PFSK-1 (cell line): ENCODE data around the gene BRI3.

Experiments used
- FOXP2 ChIP-seq: optimal IDR thresholded peaks from 2 replicates; pipeline ENCODE3; 2011; ENCODE audit warnings: borderline replicate concordance, control low read depth, inconsistent platforms; ENCODE audit not compliant: insufficient read depth; ENCODE audit errors: extremely low read length, extremely low read depth
- POLR2AphosphoS5 ChIP-seq: IDR thresholded peaks from 2 replicates; pipeline ENCODE4 v1.6.1; 2012; ENCODE audit warnings: low read depth, mild to moderate bottlenecking, control low read depth, low read length, moderate library complexity
- SIN3A ChIP-seq: IDR thresholded peaks from 2 replicates; pipeline ENCODE4 v1.6.1; 2012; ENCODE audit warnings: mild to moderate bottlenecking, low read length, moderate library complexity, borderline replicate concordance; ENCODE audit not compliant: insufficient read depth
- TAF1 ChIP-seq: IDR thresholded peaks from 2 replicates; pipeline ENCODE4 v1.6.1; 2012; ENCODE audit warnings: low read length, control low read depth, borderline replicate concordance; ENCODE audit not compliant: insufficient read depth
- TF ChIP-seq, protein P1 (sequence below), 2 experiments: IDR thresholded peaks; 2 replicates each; pipeline versions ENCODE4 v1.6.1 to v1.8.0; 2011 to 2012; ENCODE audit warnings: low read depth in 2 of 2, low read length in 2 of 2, control low read depth in 1 of 2, inconsistent platforms in 1 of 2, mild to moderate bottlenecking in 1 of 2, moderate library complexity in 1 of 2; ENCODE audit not compliant: insufficient read depth in 1 of 2

BRI3 gene

DNA sequence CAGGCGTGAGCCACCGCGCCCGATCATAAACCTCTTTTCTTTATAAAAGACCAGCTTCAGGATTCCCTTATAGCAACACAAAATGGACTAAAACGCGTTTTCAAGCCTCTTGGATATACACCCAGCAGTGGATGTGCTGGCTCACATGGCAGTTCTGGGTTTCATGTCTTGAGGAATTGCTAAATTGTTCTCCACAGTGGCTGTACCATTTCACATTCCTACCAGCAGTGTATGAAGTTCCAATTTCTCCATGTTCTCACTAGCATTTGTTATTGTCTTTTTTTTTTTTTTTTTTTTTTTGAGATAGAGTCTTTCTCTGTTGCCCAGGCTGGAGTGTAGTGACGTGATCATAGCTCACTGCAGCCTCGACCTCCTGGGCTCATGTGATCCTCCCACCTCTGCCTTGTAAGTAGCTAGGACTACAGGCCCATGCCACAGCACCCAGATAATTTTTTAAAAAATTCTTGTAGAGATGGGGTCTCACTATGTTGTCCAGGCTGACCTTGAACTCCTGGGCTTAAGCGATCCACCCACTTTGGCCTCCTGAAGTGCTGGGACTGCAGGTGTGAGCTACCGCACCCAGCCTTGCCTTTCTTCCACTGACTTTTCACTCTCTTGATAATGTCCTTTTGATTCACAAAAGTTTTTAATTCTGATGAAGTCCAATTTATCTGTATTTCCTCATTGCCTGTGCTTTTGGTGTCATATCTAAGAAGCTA is 46.9 kb upstream of the BRI3 start:
- TF ChIP-seq TAF1, result no peak
- no peak for TF ChIP-seq POLR2AphosphoS5
- no peak for TF ChIP-seq FOXP2
- TF ChIP-seq, protein P1, sequence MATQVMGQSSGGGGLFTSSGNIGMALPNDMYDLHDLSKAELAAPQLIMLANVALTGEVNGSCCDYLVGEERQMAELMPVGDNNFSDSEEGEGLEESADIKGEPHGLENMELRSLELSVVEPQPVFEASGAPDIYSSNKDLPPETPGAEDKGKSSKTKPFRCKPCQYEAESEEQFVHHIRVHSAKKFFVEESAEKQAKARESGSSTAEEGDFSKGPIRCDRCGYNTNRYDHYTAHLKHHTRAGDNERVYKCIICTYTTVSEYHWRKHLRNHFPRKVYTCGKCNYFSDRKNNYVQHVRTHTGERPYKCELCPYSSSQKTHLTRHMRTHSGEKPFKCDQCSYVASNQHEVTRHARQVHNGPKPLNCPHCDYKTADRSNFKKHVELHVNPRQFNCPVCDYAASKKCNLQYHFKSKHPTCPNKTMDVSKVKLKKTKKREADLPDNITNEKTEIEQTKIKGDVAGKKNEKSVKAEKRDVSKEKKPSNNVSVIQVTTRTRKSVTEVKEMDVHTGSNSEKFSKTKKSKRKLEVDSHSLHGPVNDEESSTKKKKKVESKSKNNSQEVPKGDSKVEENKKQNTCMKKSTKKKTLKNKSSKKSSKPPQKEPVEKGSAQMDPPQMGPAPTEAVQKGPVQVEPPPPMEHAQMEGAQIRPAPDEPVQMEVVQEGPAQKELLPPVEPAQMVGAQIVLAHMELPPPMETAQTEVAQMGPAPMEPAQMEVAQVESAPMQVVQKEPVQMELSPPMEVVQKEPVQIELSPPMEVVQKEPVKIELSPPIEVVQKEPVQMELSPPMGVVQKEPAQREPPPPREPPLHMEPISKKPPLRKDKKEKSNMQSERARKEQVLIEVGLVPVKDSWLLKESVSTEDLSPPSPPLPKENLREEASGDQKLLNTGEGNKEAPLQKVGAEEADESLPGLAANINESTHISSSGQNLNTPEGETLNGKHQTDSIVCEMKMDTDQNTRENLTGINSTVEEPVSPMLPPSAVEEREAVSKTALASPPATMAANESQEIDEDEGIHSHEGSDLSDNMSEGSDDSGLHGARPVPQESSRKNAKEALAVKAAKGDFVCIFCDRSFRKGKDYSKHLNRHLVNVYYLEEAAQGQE (IDR thresholded peaks at IDR 0.05; ENCODE audit: insufficient read depth in 1 of 2, low read depth in 2 of 2, low read length in 2 of 2), result no peak
- TF ChIP-seq SIN3A, result no peak

DNA sequence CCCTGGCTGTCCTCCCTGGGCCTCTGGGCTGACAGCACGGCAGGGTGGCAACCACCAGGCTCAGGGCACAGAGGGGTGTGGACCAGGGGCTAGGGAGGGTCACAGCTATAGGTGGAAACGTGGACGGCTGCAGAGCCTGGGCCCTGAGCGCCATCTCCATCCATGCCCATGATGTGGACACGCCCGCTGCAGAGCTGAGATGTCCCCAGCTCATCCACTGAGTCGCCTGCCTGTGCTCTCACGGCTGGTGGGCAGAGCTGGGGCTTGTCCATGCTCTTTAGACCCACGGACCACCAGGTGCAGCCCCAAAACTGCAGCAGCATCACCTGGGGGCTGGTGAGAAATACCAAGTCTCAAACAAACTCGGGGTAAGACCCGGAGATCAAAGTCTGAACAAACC is 45.6 kb upstream of the BRI3 start:
- TF ChIP-seq FOXP2, result no peak
- TF ChIP-seq, protein P1 (IDR thresholded peaks at IDR 0.05; ENCODE audit: insufficient read depth in 1 of 2, low read depth in 2 of 2, low read length in 2 of 2), result no peak
- no peak for TF ChIP-seq SIN3A
- no peak for TF ChIP-seq TAF1
- no peak for TF ChIP-seq POLR2AphosphoS5

DNA sequence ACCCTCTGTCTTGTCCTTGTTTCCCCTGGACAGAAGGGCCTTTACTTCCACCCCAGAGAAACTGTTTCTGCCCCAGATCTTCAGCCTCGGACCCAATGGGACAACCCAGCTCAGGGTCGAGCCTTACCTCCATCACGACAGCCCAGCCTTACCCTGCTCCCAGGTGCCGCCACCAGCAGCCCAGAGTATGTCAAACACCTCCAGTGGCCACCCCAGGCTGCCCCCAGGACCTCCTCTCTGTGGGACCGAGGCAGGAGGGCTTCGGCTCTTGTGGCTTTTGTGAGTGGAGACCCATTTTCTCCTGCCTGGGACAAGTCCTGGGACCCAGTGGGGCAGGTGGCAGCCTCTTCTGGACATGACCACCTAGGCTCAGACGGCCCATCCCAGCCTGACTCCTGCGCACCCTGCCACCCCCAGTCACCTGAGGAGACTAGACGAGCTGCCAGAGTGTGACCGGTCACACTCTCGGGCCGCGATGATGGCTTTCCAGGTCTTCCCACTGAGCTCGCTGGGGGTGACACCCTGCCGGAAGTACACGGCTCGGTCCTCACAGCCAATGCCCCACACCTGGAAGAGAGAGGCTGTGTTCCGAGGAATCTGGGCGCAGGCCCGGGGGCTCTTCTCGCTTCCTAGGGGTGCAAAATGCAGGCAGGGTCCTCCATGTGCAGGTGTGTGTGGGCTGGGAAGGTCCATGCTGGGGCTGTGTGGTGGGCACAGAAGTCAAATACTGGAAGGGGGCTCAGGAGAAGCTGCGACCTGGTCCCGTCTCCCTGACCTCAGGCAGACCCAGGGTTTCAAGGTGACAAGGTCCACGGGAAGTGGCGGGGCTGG is 44.9 kb upstream of the BRI3 start:
- TF ChIP-seq TAF1, result no peak
- TF ChIP-seq, protein P1 (IDR thresholded peaks at IDR 0.05; ENCODE audit: insufficient read depth in 1 of 2, low read depth in 2 of 2, low read length in 2 of 2), result no peak
- no peak for TF ChIP-seq FOXP2
- TF ChIP-seq SIN3A, result no peak
- no peak for TF ChIP-seq POLR2AphosphoS5

DNA sequence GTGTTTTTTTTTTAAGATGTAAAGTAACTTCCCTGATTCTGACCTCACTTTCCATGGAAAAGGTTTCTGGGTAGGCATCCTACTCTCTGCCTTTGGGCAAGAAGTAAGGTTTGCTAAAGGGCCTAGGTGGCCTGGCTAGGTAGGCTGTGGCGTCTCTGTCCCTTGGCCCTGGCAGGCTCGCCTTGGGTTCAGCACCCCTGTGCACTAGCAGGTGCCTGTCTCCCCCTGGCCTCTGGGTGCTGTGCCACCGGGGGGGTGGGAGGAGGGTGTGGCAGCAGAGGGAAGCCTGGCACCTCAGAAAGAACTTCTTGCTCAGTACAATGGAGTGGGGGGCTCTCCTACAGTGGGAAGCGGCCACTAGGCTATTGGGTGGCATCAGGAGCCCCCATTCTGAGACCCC is 43.4 kb upstream of the BRI3 start:
- TF ChIP-seq, protein P1 (IDR thresholded peaks at IDR 0.05; ENCODE audit: insufficient read depth in 1 of 2, low read depth in 2 of 2, low read length in 2 of 2), result no peak
- no peak for TF ChIP-seq SIN3A
- no peak for TF ChIP-seq FOXP2
- no peak for TF ChIP-seq POLR2AphosphoS5
- no peak for TF ChIP-seq TAF1

DNA sequence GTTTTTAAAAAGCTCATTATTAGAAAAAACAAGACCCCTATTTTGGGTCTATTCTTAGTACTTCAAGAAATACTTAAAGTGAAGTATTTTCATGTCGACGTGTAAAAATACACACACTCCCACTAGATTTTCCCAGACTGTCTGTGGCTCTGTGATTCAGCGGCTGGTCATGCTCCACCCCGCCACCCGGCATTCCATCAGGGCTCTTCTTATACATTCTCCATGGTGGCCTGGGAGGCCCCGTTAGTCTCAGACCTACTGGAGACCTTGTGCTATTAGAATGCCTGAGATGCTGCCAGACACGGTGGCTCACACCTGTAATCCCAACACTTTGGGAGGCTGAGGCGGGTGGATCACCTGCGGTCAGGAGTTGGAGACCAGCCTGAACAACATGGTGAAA is 42.5 kb upstream of the BRI3 start:
- TF ChIP-seq TAF1 (no peak), POLR2AphosphoS5 (no peak), FOXP2 (no peak), SIN3A (no peak)
- TF ChIP-seq, protein P1 (IDR thresholded peaks at IDR 0.05; ENCODE audit: insufficient read depth in 1 of 2, low read depth in 2 of 2, low read length in 2 of 2), result no peak
